HG03135 (cell line): ENCODE measurements around the gene ZSWIM7.

ENCODE experiments used
- ATAC-seq: cut with Tn5 transposase; IDR thresholded peaks from one replicate; pipeline ENCODE4 v1.9.1; 2021; ENCODE audit warnings: mild to moderate bottlenecking, moderate library complexity; ENCODE audit not compliant: unreplicated experiment

The ZSWIM7 gene

DNA sequence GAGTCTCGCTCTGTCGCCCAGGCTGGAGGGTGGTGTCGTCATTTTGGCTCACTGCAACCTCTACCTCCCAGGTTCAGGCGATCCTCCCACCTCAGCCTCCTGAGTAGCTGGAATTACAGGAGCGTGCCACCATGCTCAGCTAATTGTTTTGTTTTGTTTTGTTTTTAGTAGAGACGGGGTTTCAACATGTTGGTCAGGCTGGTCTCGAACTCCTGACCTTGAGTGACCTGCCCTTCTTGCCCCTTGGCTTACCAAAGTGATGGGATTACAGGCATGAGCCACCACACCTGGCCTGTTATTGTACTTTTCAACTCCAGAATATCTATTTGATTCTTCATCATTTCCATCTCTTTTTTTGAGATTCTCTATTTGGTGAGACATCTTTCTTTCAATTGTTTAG, 63.6 kb downstream of the ZSWIM7 start:
- ATAC-seq: no peak

- no peak for ATAC-seq
Measured at GRCh38 chr17:15934866-15935265, 64.6 kb downstream of the ZSWIM7 start.

GRCh38 chr17:15931394-15931793, 68.1 kb downstream of the ZSWIM7 start:
- no peak for ATAC-seq

DNA sequence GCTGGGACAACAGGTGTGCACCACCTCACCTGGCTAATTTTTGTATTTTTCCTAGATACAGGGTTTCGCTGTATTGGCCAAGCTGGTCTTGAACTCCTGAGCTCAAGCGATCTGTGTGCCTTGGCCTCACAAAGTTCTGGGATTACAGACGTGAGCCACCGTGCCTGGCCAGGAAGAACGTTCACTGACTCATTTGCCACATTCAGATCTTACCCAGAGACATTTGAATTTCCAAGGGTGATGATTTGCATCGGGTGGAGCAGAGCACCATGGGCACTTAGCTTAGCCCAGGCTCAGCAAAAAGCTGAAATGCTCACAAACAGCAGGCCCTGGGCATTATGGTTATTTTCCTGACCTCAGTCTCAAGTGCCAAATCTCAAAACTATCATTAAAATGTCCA, 69.1 kb downstream of the ZSWIM7 start:
- no peak for ATAC-seq

DNA sequence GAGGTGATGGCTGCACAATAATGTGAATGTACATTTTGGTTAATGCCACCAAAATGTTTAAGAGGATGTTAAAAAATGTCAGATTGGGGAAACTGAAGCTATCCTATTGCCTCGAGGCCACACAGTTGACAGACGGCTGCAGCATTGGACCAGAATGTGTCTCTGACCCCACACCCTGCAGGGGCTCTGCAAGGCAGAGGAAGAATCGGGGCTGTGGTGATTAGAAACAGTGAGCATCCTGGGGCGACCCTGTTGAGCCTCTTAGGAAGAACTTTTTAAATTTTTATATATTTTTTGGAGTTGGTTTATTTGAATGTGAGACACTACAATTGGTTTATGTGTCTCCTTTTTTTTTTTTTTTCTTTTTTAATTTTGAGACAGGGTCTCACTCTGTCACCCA, 69.6 kb downstream of the ZSWIM7 start:
- ATAC-seq: no peak

DNA sequence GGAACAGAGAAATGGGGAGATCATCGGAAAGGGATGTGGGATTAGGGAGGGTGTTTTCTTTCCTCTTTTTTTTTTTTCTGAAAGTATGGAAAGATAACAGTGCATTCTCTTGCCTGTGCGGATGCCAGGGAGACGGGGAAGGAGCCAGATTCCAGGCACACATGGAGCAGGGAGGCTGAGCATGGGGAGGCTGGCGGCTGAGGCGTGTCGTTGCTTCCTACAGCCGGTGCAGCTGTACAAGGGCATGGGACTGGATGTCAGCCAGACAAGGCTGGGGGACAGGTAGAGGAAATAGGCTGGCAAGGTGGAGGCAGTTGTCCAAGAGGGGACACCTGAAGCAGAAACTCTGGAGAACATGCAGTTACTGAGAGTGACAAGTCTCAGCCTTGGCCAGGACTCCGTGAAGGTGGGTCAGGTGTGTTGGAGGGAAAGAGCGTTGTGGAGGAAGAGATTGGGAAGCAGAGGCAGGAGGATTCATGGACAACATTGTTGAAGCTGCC, 71.2 kb downstream of the ZSWIM7 start:
- ATAC-seq: no peak
